ENCODE data around the gene DIPK1B.
A peak's percentile ranks its signal among the peaks of the same experiment; 100 is the strongest.

DIPK1B gene

DNA sequence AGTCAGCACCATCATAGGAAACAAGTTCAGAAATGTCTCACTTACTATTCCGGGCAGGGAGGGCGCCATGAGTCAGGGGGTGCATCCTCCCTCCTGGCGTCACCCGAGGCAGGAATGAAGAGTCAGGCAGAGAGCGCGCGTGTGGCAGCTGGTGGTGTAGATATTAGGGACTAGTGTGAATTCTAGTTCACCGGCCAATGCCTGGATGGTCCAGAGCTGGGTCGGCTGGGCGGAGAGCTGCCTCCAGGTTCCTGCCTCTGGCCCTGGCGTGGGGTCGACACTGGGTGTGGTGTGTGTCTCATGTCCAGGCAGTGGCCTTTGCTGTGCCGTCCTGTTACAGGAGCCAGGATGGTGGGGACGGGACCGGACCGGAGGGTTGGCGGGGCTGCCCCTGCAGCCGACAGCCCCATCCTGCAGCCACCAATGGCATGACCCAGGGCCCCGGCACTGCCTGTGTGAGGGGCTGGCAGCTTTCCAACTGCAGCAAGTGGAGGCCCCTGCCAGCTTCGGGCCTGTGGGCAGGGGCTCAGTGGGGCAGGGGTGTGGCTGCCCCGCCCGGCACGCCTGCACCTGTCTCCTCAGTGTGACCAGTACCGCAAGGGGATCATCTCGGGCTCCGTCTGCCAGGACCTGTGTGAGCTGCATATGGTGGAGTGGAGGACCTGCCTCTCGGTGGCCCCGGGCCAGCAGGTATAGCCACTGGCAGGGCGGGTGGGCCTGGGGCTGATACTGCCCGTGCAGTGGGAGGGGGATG is 9.1 kb downstream of the DIPK1B start:
- no peak for DNase-seq

DNA sequence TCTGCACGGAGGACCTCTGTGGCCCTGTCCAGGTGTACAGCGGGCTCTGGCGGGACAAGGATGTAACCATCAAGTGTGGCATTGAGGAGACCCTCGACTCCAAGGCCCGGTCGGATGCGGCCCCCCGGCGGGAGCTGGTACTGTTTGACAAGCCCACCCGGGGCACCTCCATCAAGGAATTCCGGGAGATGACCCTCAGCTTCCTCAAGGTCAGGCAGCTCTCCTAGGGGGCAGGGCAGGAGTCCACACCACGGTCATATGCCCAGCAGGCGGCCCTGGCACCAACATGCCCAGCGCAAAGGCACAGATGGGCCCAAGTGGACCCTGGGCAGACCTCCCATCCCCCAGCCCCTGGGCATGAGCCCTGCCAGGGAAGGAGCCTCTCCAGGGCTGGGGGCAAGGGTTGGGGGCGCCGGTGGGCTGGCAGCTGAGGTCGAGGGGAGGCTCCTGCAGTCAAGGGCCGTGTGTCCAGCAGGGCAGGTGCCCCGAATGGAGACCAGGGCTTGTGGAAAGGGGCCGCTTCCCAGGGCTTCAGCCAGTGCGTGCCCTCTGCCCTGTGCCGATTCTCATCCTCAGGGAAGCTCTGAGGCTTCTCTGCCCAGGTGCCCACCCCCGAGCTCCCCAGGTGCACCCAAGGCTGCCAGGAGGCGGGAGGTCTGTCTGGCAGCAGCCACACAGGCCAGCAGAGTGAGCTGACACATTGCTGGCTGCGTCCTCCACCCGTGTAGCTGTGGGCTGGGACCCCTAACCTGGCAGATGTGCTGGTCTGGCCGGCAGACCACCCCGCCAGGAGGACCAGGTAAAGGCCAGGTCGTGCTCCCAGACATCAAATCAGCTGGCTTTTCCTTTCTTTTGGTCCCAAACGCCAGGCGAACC is 10.0 kb downstream of the DIPK1B start:
- no peak for DNase-seq

DNA sequence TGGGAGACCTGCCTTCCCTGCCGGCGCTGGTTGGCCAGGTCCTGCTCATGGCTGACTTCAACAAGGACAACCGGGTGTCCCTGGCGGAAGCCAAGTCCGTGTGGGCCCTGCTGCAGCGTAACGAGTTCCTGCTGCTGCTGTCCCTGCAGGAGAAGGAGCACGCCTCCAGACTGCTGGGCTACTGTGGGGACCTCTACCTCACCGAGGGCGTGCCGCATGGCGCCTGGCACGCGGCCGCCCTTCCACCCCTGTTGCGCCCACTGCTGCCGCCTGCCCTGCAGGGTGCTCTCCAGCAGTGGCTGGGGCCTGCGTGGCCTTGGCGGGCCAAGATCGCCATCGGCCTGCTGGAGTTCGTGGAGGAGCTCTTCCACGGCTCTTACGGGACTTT is 10.6 kb downstream of the DIPK1B start:
- no peak for DNase-seq

DNA sequence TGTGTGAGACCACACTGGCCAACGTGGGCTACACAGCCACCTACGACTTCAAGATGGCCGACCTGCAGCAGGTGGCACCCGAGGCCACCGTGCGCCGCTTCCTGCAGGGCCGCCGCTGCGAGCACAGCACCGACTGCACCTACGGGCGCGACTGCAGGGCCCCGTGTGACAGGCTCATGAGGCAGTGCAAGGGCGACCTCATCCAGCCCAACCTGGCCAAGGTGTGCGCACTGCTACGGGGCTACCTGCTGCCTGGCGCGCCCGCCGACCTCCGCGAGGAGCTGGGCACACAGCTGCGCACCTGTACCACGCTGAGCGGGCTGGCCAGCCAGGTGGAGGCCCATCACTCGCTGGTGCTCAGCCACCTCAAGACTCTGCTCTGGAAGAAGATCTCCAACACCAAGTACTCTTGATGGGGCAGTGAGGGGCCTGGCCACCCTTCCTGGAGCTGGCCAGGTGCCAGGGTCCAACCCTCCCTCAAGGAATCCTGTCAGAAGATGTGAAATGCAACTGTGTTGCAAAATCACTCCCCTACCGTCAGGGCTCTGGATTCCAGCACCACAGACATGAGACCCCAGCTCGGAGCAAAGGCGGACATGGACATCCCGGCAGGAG is 11.1 kb downstream of the DIPK1B start:
- no peak for DNase-seq

DNA sequence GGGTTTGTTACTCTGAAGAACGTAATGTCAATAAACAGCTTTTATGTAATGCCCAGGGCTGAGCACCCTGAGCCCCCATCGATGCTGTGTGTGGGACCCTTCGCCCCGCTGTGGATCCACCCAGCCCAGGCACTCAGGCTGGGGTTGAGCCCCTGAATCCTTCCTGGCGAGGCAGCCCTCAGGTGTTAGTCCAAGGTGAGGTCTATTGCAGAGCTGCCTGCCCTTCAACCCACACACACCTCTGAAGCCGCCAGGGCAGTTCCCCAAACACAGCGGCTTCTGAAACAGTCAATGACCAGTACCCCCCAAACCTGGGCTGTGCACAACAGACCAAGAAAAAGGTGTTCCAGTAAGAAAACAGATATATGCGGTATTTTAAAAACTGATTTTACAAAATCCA is 11.6 kb downstream of the DIPK1B start:
- DNase-seq: no peak

DNA sequence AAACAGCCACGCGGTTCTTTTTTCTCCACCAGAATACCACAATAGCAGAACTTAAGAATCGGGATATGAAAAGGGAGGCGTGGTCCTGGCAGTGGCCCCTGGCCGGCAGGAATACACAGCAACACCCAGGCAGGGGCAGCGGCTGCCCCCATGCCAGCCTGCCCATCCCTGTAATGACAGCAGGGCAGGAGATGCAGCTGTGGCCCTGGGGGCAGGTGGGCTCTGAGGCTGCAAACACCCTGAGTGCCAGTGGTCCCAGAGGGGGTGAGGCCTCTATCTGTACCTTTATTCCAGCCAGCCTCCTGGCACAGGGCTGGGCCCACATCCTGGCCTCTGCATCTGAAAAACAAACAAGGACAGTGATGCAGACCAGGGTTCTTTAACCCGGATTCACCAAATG is 12.4 kb downstream of the DIPK1B start:
- no peak for DNase-seq

DNA sequence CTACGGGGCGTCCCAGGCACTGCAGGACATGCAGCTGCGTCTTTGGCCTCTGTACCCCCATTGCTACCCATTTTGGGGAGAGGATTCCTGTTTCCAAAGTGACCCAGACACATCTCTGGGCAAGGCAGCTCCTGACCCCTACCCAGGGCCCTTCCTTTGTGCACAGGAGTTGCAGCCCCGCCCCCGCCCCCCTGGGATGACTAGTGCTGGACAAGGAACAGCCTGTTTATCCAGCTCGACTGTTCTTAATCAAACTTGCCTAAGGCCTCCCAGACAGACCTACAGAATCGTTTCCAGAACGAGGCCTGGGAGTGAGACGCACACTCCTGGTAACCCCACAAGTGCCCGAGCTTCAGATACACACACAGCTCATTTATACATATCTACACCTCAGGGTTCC is 13.2 kb downstream of the DIPK1B start:
- no peak for DNase-seq

DNA sequence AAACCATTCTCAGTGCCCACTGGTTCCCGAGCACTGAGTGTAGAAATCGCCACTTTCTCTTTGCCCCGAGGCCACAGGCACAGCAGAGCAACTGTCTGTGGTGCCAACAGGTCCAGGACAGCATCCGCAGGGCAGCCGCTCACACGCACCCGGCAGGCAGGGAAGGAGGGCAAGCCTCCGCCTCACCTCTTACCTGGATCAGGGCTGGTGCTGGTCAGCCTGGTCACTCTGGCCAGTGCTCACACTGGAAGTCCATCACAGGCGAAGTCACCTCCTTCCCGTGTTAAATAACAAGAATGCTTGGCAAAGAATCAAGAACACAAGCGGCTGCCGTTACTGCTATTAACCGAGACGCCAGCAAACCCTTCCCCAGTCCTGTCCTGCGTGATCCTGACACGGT is 13.7 kb downstream of the DIPK1B start:
- DNase-seq: no peak

DNA sequence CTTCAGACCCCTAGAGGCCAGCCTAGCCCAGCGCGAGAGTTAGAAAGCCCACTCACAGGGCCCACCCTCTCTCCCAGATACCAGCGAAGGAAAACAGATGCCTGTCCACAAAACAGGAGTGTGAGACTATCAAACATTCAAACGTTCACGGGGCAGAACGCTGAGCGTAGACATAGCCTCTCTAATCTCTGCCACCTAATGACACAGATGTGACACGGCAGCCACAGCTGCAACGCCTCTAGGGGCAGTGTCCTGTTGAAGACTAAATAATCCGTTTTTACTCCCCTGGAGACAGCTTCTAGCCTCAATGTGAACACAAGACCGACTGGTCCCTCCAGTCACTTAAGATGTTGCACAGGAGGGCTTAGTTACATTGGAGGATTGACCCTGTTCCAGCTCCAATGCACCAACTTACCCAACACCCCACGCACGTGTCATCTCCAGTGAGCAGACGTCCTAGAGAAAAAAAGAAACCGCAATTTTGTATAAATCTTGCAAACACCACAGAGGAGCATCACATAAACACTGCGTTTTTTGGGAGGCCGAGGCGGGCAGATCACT is 14.3 kb downstream of the DIPK1B start:
- DNase-seq: no peak

DNA sequence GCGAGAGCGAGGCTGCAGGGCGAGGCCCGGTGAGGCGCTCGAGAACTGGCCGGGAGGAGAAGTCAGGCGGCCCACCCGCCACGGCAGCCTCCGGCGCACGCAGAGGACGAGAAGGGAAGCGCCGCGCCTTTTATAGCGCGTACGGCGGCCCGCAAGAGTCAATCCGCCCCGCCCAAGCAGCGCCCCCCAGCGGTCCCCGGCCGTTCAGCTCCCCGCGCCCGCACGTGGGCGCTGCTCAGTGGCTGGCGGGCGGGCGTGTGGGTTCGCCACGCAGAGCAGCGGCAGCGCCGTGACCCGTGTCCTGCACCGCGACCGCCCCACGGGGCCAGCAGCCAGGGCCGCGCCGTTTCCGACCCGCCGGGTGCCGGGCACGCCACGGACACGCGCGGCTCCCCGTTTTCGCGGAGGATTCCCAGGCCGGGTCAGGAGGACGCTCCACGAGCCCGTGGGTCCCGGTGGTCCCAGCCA is 15.7 kb downstream of the DIPK1B start:
- peak; percentile 72 for DNase-seq

DNA sequence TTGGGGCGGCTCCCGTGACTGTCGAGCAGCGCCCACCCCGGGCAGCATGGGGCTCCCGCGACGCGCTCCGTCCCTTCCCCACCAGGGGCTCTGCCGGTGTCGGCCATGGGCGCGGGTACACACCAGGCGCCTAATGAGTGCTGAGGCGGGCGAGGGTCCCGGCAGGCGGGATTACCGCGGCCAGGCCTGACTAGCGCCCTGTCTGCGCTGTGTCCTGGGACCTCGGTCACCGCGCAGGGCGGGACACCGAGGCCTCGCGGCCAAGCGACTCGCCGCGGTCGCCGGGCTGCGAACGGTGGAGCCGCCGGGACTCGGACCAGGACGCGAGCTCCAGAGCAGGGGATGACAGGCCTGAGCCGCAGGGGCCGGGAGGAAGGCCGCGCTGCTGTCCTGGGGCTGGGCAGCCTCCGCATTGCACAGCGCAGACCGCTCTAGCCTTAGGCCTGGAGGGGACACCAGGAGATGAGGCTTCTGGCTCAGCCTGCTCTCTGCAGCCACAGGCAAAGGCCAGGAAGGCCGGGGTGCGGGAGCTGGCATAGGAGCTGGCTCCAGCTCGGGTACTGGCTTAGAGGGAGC is 16.3 kb downstream of the DIPK1B start:
- no peak for DNase-seq

DNA sequence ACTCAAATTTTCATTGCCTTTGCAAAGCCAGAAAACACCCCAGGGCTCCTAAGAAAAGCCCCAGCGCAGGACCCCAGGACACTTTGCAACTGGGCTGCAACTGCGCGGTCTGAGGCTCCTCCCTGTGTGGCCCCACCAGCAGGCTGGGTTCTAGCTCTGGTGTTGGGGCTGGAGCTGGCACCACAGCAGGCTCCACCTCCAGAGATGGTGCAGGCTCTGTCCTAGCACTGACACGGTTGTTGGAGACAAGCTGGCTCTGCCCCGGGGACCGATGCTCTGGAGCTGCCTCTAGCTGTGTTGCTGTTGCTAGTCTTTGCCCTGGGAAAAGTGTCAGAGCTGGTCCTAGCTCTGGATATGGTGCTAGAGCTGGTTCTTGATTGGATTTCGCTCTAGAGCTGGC is 16.8 kb downstream of the DIPK1B start:
- DNase-seq: no peak

DNA sequence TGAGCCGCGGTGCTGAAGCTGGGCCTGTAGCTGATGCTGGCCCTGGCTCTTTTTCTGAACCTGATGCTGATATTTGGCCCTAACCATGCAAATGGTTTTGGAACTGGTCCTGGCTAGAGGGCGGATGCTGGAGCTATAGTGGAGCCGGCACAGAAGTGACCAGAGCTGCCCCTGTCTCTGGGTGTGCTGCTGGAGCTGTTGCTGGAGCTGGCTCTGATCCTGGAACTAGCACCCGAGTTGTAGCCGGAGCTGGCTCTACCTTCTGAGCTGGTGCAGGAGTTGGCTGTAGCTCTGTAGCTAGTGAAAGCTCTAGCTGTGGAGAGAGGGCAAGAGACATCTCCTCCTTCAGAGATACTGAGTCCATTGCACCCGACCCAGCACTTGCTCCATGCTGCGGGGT is 17.6 kb downstream of the DIPK1B start:
- no peak for DNase-seq

DNA sequence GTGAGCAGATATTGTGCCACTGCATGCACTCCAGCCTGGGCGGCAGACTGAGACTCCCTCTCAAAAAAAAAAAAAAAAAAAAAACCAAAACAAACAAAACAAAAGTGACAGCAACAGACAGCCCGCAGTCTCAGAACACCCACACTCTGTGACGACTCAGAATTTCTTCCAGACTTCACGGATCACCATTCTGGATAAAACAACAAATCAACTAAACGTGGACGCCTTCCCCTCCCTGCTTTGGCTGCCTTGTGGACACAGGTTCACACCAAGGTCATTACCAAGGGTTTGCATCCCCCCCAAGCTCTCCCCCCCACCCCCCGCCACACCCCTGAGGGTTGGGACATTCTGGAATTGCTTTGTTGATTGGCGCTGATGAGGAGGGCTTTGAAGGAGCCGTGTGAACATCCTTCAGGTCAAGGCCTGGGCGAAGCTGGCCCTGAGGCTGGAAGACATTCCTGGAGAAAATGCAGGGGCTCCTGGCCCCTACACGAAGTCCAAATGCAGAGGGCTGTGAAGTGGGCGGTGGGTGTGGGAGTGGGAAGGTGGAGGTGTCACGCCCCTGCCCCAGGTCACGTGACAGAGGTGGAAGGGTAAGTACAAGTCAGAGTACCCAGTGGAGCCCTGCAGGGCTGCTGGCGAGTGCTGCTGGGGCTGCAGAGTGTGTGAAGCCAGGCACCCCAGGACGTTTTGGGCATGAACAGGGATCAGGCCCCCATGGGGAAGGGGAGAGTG is 20.2 kb downstream of the DIPK1B start:
- DNase-seq: no peak

DNA sequence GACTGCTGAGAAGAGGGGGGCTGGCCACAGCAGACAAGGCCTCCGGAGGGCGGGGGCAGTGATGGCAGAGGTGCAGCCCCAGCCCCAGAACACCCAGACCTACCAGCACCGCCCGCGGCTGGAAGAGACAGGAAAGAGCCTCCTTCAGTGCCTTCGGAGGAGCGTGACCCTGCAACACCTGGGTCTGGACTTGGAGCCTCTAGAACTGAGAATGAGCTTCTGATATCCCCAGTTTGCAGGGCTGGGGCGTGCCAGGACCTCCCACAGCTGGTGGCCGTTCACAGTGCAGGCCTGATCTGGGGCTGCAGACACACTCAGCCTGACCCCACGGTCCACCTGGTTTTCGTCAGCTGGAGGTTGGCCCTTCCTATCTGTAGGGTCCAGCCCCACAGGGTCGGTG is 21.2 kb downstream of the DIPK1B start:
- no peak for DNase-seq

DNA sequence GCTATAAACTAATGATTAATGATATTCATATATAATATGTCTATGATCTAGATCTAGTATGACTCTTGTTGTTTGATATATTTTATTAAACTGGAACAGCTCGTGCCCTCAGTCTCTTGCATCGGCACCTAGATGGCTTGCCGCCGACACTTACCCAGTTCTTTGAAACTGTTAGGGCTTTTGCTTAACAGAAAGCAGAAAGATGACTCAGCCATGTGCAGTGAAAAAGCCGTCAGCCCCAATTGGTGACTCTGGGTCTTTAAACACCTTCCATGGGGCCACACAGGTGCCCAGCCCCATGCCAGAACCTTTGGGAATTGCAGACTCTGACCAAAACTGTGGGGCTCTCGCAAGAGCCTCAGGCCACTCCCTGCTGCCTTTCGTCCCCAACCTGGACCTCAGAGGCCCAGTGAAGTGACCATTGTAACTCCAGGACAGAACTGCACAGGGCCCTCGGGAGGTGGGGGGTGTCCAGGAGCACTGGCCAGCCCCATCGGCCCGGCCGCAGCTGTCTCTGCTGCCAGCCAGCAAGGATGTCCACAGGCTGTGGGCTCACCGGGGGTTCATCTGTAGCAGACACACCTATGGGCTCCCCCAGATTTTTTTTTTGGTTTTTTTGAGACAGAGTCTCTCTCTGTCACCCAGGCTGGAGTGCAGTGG is 22.6 kb downstream of the DIPK1B start:
- DNase-seq: no peak

DNA sequence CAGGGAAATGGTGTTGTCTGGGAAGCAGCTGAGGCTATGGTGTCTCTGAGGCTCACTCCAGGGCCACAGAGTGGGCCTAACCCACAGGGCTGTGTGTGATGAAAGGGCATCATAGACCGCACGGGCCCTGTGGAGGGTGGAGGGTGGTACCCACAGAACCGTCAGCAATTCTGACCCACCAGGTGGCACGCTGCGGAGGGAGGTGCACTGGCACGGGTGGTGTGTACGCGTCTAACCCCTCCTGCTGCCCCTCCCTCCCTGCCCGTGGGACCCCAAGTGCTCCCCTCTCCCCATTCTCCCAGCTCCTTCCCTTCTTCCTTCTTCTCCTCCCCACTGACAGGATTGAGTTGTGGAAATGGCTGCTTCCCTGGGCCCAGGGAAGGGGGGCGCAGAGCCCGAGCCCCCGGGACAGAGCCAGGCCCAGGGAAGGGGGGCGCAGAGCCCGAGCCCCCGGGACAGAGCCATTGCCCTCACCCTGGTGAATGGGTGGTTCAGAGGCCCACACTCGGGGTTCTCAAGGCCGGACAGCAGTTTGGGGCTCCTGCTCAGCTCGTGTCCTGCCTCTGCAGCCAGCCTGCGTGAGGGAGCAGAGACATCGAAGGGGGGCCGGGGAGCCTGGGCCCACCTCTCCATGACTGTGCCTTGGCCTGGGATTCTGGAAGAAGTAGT is 23.6 kb downstream of the DIPK1B start:
- no peak for DNase-seq

DNA sequence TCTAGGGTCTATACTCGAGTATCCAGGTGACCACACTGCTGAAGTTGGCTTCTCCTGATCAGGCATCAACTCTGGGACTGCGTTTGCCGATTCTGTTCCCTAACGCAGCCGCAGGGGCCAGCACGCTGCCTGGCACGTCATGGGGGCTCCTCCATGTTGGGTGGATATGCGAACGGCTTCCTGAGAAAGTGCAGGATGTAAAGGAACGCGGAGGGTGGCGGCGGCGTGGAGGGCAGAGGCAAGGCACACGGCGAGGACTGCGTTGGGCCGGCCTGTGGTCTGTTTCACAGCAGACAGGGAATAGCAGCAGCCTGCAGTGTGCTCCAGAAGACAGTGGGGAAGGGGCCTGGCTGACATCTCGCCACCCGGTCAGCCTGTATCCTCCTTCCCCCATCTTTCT is 26.6 kb downstream of the DIPK1B start:
- DNase-seq: no peak

DNA sequence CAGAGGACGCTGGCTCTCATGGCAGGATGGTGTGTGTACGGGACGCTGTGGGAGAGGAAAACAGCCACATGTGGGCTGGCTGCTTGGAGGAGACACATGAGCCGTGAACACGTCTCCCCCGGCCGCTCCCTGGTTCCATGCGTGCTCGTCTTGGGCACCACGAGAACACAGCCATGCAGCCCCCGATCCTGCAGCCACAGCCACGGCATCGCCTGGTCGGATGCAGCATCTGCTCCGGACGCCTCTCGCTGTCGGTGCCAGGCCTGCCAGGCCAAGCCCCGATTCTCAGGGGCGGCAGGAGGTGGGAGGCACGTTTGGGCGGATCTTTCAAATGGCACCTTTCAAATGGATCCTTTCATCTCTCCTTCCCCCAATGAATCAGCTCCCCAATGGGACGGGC is 27.1 kb downstream of the DIPK1B start:
- no peak for DNase-seq

DNA sequence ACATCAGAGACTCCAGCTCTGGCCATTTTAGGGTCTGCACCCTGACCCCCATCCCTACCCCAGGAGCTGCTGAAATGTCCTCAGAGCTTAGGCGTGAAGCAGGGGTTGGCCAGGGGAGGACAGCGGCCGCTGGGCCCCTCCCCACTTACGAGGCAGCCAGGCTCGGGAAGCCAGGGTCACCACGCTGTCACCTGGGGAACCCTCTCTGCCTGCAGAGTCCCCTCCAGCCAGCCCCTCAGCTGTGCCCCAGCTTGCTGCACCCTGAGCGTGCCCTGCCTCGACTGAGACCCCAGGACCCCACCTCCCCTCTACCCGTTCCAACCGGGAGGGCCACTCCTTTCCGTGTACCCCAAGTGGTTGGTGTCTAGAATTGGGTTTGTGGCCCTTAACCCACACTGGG is 27.7 kb downstream of the DIPK1B start:
- no peak for DNase-seq

DNA sequence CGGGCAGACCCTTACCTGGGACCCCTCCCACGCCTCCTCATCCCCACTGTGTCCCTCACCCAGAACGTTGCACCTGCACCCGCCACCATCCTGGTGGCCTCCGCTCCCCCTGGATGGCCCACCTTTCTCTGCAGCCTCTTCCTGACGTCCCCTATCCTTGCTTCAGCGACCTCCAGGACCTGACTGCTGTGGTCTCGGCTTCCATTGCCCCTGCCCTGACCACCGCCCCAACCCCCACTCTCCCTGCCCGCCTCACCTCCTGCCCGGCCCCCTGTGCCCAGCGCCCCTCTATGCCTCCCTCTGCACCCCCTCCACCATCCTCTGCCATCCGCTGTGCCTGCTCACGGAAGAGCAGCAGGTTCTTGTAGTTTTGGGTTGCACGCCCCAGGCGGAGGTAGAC is 28.1 kb downstream of the DIPK1B start:
- no peak for DNase-seq
